HEK293 (cell line): ENCODE data around the gene ELN.
"Not testable (repeated sequence)": the region's sequence is repeated elsewhere in the genome, so short reads cannot be mapped to it uniquely, and the experiment has no call there.

Experiments
- CTCF ChIA-PET: fragments of 350-600 bp; formaldehyde crosslinking; extraction: SDS; loops from one replicate; lab custom pipeline; 2021; ENCODE audit warnings: antibody characterized with exemption; lab: Yijun Ruan, JAX
- POLR2A ChIA-PET: fragments of 300-600 bp; formaldehyde crosslinking; extraction: SDS; loops from one replicate; lab custom pipeline; 2020; ENCODE audit warnings: antibody characterized with exemption, inconsistent platforms; lab: Yijun Ruan, JAX
- H3K27ac ChIP-seq: fragments of 200-500 bp; sonication (Bioruptor generic); 2 replicates; pipeline ENCODE4 v1.5.1; 2014; ENCODE audit warnings: low read depth, low read length, control low read depth, inconsistent platforms; ENCODE audit errors: extremely low read depth
- H3K36me3 ChIP-seq, 2 experiments: fragments of 200-500 bp in 1 of 2; sonication (Bioruptor generic) in 1 of 2; 1 replicate in 1 of 2; 2 replicates in 1 of 2; pipeline ENCODE4 v1.5.1; 2014 to 2017; ENCODE audit warnings: inconsistent platforms in 2 of 2, low read length in 2 of 2; ENCODE audit not compliant: control insufficient read depth in 2 of 2, insufficient read depth in 1 of 2
- H3K4me1 ChIP-seq: fragments of 200-500 bp; sonication (Bioruptor generic); 2 replicates; pipeline ENCODE4 v1.5.1; 2014; ENCODE audit warnings: mild to moderate bottlenecking, low read length, inconsistent platforms; ENCODE audit not compliant: control insufficient read depth, insufficient read depth
- H3K4me3 ChIP-seq: 2 replicates; pipeline ENCODE4 v1.5.1; 2011; ENCODE audit warnings: low read depth, mild to moderate bottlenecking, control low read depth, low read length, moderate library complexity
- H3K9me3 ChIP-seq: fragments of 200-500 bp; sonication (Bioruptor generic); 2 replicates; pipeline ENCODE4 v1.5.1; 2014; ENCODE audit warnings: low read depth, low read length, inconsistent platforms; ENCODE audit not compliant: control insufficient read depth, insufficient read depth
- CTCF ChIP-seq: fragments of 450-650 bp; formaldehyde crosslinking; IDR thresholded peaks from 2 replicates; pipeline ENCODE4 v1.5.1; 2016; ENCODE audit warnings: missing biosample characterization, missing genetic modification characterization
- EGR2 ChIP-seq: fragments of 450-650 bp; formaldehyde crosslinking; IDR thresholded peaks from 2 replicates; pipeline ENCODE4 v1.5.1; 2016; ENCODE audit warnings: low read depth, missing biosample characterization, missing genetic modification characterization
- SETDB1 ChIP-seq: IDR thresholded peaks from one replicate; pipeline ENCODE4 v1.6.1; 2017; ENCODE audit warnings: mild to moderate bottlenecking, low read length, moderate library complexity, mixed read lengths; ENCODE audit not compliant: insufficient read length
- ZFHX2 ChIP-seq: fragments of 450-650 bp; formaldehyde crosslinking; conservative IDR thresholded peaks from 2 replicates; pipeline ENCODE4 v1.5.1; 2016; ENCODE audit warnings: missing biosample characterization, missing genetic modification characterization
- ZIC2 ChIP-seq: fragments of 450-650 bp; formaldehyde crosslinking; IDR thresholded peaks from 2 replicates; pipeline ENCODE4 v1.5.1; 2016; ENCODE audit warnings: missing biosample characterization, missing genetic modification characterization
- ZNF10 ChIP-seq: fragments of 450-650 bp; formaldehyde crosslinking; IDR thresholded peaks from 2 replicates; pipeline ENCODE4 v1.5.1; 2017; ENCODE audit warnings: missing biosample characterization, missing genetic modification characterization
- ZNF140 ChIP-seq: fragments of 450-650 bp; formaldehyde crosslinking; IDR thresholded peaks from 2 replicates; pipeline ENCODE4 v1.5.1; 2016; ENCODE audit warnings: missing biosample characterization, missing genetic modification characterization
- ZNF155 ChIP-seq: fragments of 450-650 bp; formaldehyde crosslinking; IDR thresholded peaks from 2 replicates; pipeline ENCODE4 v1.5.1; 2016; ENCODE audit warnings: missing biosample characterization, missing genetic modification characterization
- ZNF169 ChIP-seq: fragments of 450-650 bp; formaldehyde crosslinking; IDR thresholded peaks from 2 replicates; pipeline ENCODE4 v1.5.1; 2016; ENCODE audit warnings: missing biosample characterization, missing genetic modification characterization
- ZNF214 ChIP-seq: fragments of 450-650 bp; formaldehyde crosslinking; IDR thresholded peaks from 2 replicates; pipeline ENCODE4 v1.5.1; 2017; ENCODE audit warnings: missing biosample characterization, mild to moderate bottlenecking, missing genetic modification characterization, borderline replicate concordance
- ZNF223 ChIP-seq: fragments of 450-650 bp; formaldehyde crosslinking; IDR thresholded peaks from 2 replicates; pipeline ENCODE4 v1.5.1; 2016; ENCODE audit warnings: missing biosample characterization, missing genetic modification characterization
- ZNF280C ChIP-seq: fragments of 450-650 bp; formaldehyde crosslinking; IDR thresholded peaks from 2 replicates; pipeline ENCODE4 v1.5.1; 2016; ENCODE audit warnings: missing biosample characterization, missing genetic modification characterization
- ZNF473 ChIP-seq: fragments of 450-650 bp; formaldehyde crosslinking; IDR thresholded peaks from 2 replicates; pipeline ENCODE4 v1.5.1; 2017; ENCODE audit warnings: missing biosample characterization, missing genetic modification characterization
- ZNF548 ChIP-seq: fragments of 450-650 bp; formaldehyde crosslinking; IDR thresholded peaks from 2 replicates; pipeline ENCODE4 v1.5.1; 2016; ENCODE audit warnings: missing biosample characterization, missing genetic modification characterization
- ZNF555 ChIP-seq: fragments of 450-650 bp; formaldehyde crosslinking; conservative IDR thresholded peaks from 2 replicates; pipeline ENCODE4 v1.5.1; 2017; ENCODE audit warnings: missing biosample characterization, mild to moderate bottlenecking, missing genetic modification characterization, inconsistent platforms
- ZNF585B ChIP-seq: fragments of 450-650 bp; formaldehyde crosslinking; IDR thresholded peaks from 2 replicates; pipeline ENCODE4 v1.5.1; 2016; ENCODE audit warnings: missing biosample characterization, missing genetic modification characterization
- ZNF776 ChIP-seq: fragments of 450-650 bp; formaldehyde crosslinking; IDR thresholded peaks from 2 replicates; pipeline ENCODE4 v1.5.0; 2017; ENCODE audit warnings: missing biosample characterization, missing genetic modification characterization, borderline replicate concordance
- TF ChIP-seq, protein P1 (sequence below): fragments of 450-650 bp; formaldehyde crosslinking; IDR thresholded peaks from 2 replicates; pipeline ENCODE4 v1.5.1; 2017; ENCODE audit warnings: missing biosample characterization, missing genetic modification characterization

The ELN gene

DNA sequence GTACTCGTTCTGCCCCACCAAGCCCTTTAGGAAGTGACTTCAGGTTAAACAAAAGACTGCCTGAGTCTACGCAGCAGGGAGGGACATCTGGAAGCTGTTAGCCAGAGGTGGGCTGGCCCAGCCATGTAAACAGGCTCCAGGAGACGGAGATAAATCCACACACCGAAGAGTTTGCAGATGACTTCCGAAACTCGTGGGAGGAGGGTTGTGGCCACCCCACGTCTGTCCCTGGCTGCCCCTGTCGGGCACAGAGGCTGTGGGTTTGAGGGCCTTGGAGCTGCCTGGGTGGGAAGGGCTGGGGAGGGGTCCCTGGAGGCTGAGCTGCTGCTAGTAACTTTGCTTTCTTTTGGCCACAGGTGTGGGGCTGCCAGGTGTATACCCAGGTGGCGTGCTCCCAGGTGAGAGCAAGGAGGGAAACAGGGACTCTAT, 15.6 kb downstream of the ELN start:
- POLR2A ChIA-PET, result no interaction called here

GRCh38 chr7:74044366-74045350, 16.7 kb downstream of the ELN start:
- no peaks in the 10 kb centered on the region for H3K4me1 ChIP-seq
- H3K9me3 ChIP-seq, result no peaks in the 10 kb centered on the region
- POLR2A ChIA-PET, result no interaction called here
- H3K36me3 ChIP-seq, result no peaks in the 10 kb centered on the region
- TF ChIP-seq ZNF155 (no peak), ZNF223 (tag by site-specific recombination) (no peak), ZIC2 (tag by site-specific recombination) (peak; percentile 69), ZNF776 (tag by site-specific recombination) (no peak), ZNF280C (no peak), SETDB1 (no peak)
- H3K4me3 ChIP-seq, result no peak overlapping the region
- no peak overlapping the region for H3K27ac ChIP-seq
- CTCF ChIA-PET, result interaction anchor here (0.6 to 2.9 kb wide), 5 partner anchors 9 to 254 kb away, joined by 3 to 16 read pairs (median 3); no protein-coding TSS in a partner anchor

More for the DNA sequence above, 15.6 kb downstream of the ELN start:
- Histone ChIP-seq H3K27ac (no peak overlapping the region), H3K36me3 (no peaks in the 10 kb centered on the region), H3K9me3 (no peaks in the 10 kb centered on the region), H3K4me1 (no peaks in the 10 kb centered on the region), H3K4me3 (no peak overlapping the region)
- TF ChIP-seq ZIC2 (tag by site-specific recombination) (0 out of 2 replicates have a peak, but pooled peaks have one; percentile 45), EGR2 (tag by site-specific recombination) (0 out of 2 replicates have a peak, but pooled peaks have one; percentile 15), ZFHX2 (peak; percentile 21; the same call in 1 of the 2 replicates), ZNF555 (no peak), ZNF585B (tag by site-specific recombination) (no peak)
- CTCF ChIA-PET, result interaction anchor here (0.6 to 2.9 kb wide), 4 partner anchors 10 to 253 kb away, joined by 3 to 16 read pairs (median 4); no protein-coding TSS in a partner anchor

GRCh38 chr7:74046581-74046980, 18.6 kb downstream of the ELN start:
- CTCF ChIA-PET, result interaction anchor here (0.6 to 0.7 kb wide), 2 partner anchors 160 to 618 kb away, joined by 3 read pairs; no protein-coding TSS in a partner anchor
- H3K36me3 ChIP-seq, POLR2A ChIA-PET, H3K27ac ChIP-seq, H3K9me3 ChIP-seq, H3K4me3 ChIP-seq, H3K4me1 ChIP-seq: not testable (repeated sequence)

DNA sequence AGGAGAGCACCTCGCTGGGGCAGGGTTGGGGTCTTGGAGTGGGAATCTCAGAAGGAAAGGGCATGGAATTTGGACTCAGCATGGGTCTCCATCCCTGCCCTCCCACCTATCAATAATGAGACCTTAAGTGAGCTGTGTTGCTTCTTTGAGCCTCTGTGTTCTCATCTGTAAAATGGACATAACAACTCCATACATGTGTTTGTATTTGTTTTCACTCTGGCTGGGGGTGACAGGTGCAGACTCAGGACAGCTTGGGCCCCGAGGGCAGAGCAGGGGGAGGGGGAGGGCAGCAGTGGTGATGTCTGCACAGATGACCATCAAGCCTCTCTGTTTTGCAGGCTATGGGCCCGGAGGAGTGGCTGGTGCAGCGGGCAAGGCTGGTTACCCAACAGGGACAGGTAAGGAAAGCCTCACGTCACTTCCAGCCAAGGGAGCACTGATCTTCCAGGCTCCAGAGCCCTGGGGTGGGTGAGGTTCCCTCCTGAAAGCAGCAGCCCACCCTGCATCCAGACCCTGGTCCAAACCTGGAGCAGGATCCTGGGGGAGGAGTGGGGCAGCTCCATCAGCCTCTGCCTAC, 19.9 kb downstream of the ELN start:
- no peaks in the 10 kb centered on the region for H3K4me1 ChIP-seq
- ChIA-PET POLR2A (no interaction called here), CTCF (interaction anchor here (0.6 kb wide), 1 partner anchor 21 kb away, joined by 5 read pairs; no protein-coding TSS in a partner anchor)
- no peaks in the 10 kb centered on the region for H3K9me3 ChIP-seq
- no peak overlapping the region for H3K27ac ChIP-seq
- no peaks in the 10 kb centered on the region for H3K36me3 ChIP-seq
- H3K4me3 ChIP-seq, result no peak overlapping the region
- TF ChIP-seq ZNF214 (no peak), CTCF (tag by site-specific recombination) (no peak), ZNF140 (no peak), ZNF473 (tag by site-specific recombination) (no peak), ZNF169 (tag by site-specific recombination) (no peak), ZNF10 (tag by site-specific recombination) (no peak), ZNF548 (tag by site-specific recombination) (no peak)
- TF ChIP-seq, protein P1, sequence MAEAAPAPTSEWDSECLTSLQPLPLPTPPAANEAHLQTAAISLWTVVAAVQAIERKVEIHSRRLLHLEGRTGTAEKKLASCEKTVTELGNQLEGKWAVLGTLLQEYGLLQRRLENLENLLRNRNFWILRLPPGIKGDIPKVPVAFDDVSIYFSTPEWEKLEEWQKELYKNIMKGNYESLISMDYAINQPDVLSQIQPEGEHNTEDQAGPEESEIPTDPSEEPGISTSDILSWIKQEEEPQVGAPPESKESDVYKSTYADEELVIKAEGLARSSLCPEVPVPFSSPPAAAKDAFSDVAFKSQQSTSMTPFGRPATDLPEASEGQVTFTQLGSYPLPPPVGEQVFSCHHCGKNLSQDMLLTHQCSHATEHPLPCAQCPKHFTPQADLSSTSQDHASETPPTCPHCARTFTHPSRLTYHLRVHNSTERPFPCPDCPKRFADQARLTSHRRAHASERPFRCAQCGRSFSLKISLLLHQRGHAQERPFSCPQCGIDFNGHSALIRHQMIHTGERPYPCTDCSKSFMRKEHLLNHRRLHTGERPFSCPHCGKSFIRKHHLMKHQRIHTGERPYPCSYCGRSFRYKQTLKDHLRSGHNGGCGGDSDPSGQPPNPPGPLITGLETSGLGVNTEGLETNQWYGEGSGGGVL, result no peak
